MM.1S (cell line): ENCODE results near the gene FGD4.

Experiments used
- DNase-seq: peaks from one replicate; pipeline ENCODE4 v3.0.0-alpha.2; 2015
- H2AFZ ChIP-seq: fragments of 300-600 bp; sonication (generic); 2 replicates; pipeline ENCODE4 v1.6.0; 2016; ENCODE audit warnings: antibody characterized with exemption, low read length
- H3F3A ChIP-seq: fragments of 300-600 bp; sonication (generic); 2 replicates; pipeline ENCODE4 v1.6.1; 2016; ENCODE audit warnings: mild to moderate bottlenecking, antibody characterized with exemption, low read length, moderate library complexity, mixed read lengths; ENCODE audit not compliant: insufficient read depth
- H3K27ac ChIP-seq: fragments of 300-600 bp; sonication (generic); 2 replicates; pipeline ENCODE4 v1.5.1; 2016; ENCODE audit warnings: mild to moderate bottlenecking, low read length
- H3K27me3 ChIP-seq: fragments of 300-600 bp; sonication (generic); replicated peaks from 2 replicates; pipeline ENCODE4 v1.6.0; 2016; ENCODE audit warnings: low read length; ENCODE audit not compliant: insufficient read depth
- H3K36me3 ChIP-seq: fragments of 300-600 bp; sonication (generic); replicated peaks from 2 replicates; pipeline ENCODE4 v1.6.1; 2016; ENCODE audit warnings: mild to moderate bottlenecking, low read length, mixed read lengths; ENCODE audit not compliant: insufficient read depth
- H3K4me1 ChIP-seq: fragments of 300-600 bp; sonication (generic); 2 replicates; pipeline ENCODE4 v1.6.1; 2016; ENCODE audit warnings: low read length, mixed read lengths
- H3K4me2 ChIP-seq: fragments of 300-600 bp; sonication (generic); 2 replicates; pipeline ENCODE4 v1.6.0; 2016; ENCODE audit warnings: low read depth, low read length
- H3K4me3 ChIP-seq: fragments of 300-600 bp; sonication (generic); 2 replicates; pipeline ENCODE4 v1.5.1; 2016; ENCODE audit warnings: low read length, mixed read lengths
- H3K79me2 ChIP-seq: fragments of 300-600 bp; sonication (generic); 2 replicates; pipeline ENCODE4 v1.6.1; 2016; ENCODE audit warnings: mixed run types, low read length, mixed read lengths
- H3K9ac ChIP-seq: fragments of 300-600 bp; sonication (generic); 2 replicates; pipeline ENCODE4 v1.6.1; 2016; ENCODE audit warnings: low read length, mixed read lengths
- H3K9me2 ChIP-seq: fragments of 300-600 bp; sonication (generic); replicated peaks from 2 replicates; pipeline ENCODE4 v1.6.1; 2016; ENCODE audit warnings: mild to moderate bottlenecking, low read length, mixed read lengths; ENCODE audit not compliant: insufficient read depth
- H3K9me3 ChIP-seq: fragments of 300-600 bp; sonication (generic); replicated peaks from 2 replicates; pipeline ENCODE4 v1.6.1; 2016; ENCODE audit warnings: mild to moderate bottlenecking, low read length, mixed read lengths; ENCODE audit not compliant: insufficient read depth
- H4K20me1 ChIP-seq: fragments of 300-600 bp; sonication (generic); 2 replicates; pipeline ENCODE4 v1.6.1; 2016; ENCODE audit warnings: mild to moderate bottlenecking, low read length, moderate library complexity, mixed read lengths; ENCODE audit not compliant: insufficient read depth
- EZH2 ChIP-seq: fragments of 300-600 bp; sonication (generic); optimal IDR thresholded peaks from 2 replicates; pipeline ENCODE3; 2017; ENCODE audit warnings: low read depth, mild to moderate bottlenecking, antibody characterized with exemption, low read length, mixed read lengths
- EZH2phosphoT487 ChIP-seq: fragments of 300-600 bp; sonication (generic); IDR thresholded peaks from 2 replicates; pipeline ENCODE4 v1.6.1; 2018; ENCODE audit warnings: antibody characterized with exemption, low read length
- TF ChIP-seq, protein P1 (sequence below): fragments of 300-600 bp; sonication (generic); IDR thresholded peaks from 2 replicates; pipeline ENCODE4 v1.5.1; 2016; ENCODE audit warnings: antibody characterized with exemption, low read length, mixed read lengths

The FGD4 gene

DNA sequence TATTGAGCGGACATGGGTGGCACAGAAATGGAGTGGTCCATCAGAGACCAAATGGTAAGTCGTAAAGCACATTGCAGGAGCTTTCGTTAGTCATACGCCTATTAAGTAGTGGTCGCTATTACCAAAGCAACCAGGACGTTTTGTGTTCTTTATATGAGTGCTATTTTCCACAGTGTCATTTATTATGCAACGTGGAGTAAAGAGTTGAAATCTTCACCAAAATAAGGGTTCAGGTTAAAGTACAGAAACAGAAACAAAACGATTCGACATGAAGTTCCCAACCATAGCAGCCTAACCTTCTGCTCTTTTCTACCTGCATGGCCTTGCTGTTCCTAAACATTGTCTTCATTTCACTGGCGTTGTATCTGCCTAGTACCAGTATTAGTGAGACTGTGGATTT is 20.1 kb upstream of the FGD4 start:
- TF ChIP-seq, protein P1, sequence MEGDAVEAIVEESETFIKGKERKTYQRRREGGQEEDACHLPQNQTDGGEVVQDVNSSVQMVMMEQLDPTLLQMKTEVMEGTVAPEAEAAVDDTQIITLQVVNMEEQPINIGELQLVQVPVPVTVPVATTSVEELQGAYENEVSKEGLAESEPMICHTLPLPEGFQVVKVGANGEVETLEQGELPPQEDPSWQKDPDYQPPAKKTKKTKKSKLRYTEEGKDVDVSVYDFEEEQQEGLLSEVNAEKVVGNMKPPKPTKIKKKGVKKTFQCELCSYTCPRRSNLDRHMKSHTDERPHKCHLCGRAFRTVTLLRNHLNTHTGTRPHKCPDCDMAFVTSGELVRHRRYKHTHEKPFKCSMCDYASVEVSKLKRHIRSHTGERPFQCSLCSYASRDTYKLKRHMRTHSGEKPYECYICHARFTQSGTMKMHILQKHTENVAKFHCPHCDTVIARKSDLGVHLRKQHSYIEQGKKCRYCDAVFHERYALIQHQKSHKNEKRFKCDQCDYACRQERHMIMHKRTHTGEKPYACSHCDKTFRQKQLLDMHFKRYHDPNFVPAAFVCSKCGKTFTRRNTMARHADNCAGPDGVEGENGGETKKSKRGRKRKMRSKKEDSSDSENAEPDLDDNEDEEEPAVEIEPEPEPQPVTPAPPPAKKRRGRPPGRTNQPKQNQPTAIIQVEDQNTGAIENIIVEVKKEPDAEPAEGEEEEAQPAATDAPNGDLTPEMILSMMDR, result no peak
- no peak for TF ChIP-seq EZH2phosphoT487
- no peak for TF ChIP-seq EZH2
- Histone ChIP-seq H3K9me3 (no peaks in the 10 kb centered on the region), H3K9me2 (no peaks in the 10 kb centered on the region), H4K20me1 (no peaks in the 10 kb centered on the region), H3F3A (no peaks in the 10 kb centered on the region), H3K27me3 (no peaks in the 10 kb centered on the region), H3K36me3 (no peaks in the 10 kb centered on the region), H2AFZ (no peak overlapping the region), H3K9ac (no peak overlapping the region), H3K4me3 (no peak overlapping the region), H3K79me2 (no peaks in the 10 kb centered on the region), H3K4me1 (no peaks in the 10 kb centered on the region), H3K27ac (no peak overlapping the region), H3K4me2 (no peak overlapping the region)
- DNase-seq, result no peak

DNA sequence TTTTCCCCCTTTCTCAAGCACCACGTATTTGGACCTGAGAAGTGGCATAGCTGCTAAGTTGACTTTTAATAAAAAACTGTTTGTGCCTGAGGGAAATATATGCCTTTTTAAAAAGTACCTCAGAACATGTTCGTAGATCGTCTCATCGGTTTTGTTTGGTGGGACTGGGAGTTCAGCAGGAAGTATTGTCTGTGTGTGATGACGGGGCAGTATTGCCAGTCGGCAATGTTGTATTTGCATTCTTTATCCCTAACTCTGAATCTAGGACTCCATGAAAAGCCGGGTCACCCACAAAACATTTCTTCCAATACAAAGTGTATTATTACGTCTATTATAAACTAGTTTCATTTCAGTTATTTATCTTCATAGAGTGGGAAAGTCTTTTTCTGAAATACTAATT is 19.7 kb upstream of the FGD4 start:
- no peaks in the 10 kb centered on the region for H3K4me1 ChIP-seq
- H3K27ac ChIP-seq, result no peak overlapping the region
- H3F3A ChIP-seq, result no peaks in the 10 kb centered on the region
- TF ChIP-seq EZH2phosphoT487 (no peak), EZH2 (no peak)
- TF ChIP-seq, protein P1, result no peak
- H3K9me2 ChIP-seq, result no peaks in the 10 kb centered on the region
- no peaks in the 10 kb centered on the region for H3K9me3 ChIP-seq
- DNase-seq, result no peak
- no peak overlapping the region for H3K9ac ChIP-seq
- no peaks in the 10 kb centered on the region for H4K20me1 ChIP-seq
- H2AFZ ChIP-seq, result no peak overlapping the region
- H3K27me3 ChIP-seq, result no peaks in the 10 kb centered on the region
- H3K79me2 ChIP-seq, result no peaks in the 10 kb centered on the region
- no peak overlapping the region for H3K4me3 ChIP-seq
- H3K4me2 ChIP-seq, result no peak overlapping the region
- no peaks in the 10 kb centered on the region for H3K36me3 ChIP-seq

DNA sequence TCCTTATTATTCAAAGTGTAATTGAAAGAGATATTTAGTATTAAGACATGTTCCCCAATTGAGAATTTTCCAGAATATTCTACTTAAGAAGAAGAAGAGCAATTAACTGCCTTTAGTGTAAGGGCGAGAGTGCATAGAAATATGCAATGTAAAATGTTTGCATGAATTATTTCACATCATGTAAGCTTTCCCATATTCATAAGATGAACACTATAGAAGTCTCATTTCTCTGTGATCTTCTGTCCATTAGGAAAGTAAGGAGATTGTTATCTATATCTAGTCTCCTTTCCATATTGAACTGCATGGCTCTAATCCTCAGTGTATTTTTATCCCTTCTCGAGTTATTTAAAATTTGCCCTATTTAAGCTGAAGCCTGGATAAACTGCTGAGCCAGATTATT is 17.1 kb upstream of the FGD4 start:
- TF ChIP-seq EZH2phosphoT487, result no peak
- no peak for TF ChIP-seq EZH2
- TF ChIP-seq, protein P1, result no peak
- Histone ChIP-seq H3K27ac (no peak overlapping the region), H3K4me1 (no peaks in the 10 kb centered on the region)

More for the DNA sequence above, 17.1 kb upstream of the FGD4 start:
- Histone ChIP-seq H3F3A (no peaks in the 10 kb centered on the region), H3K27me3 (no peaks in the 10 kb centered on the region), H3K9ac (no peak overlapping the region), H3K9me3 (no peaks in the 10 kb centered on the region), H3K36me3 (no peaks in the 10 kb centered on the region), H4K20me1 (no peaks in the 10 kb centered on the region), H2AFZ (no peak overlapping the region), H3K9me2 (no peaks in the 10 kb centered on the region), H3K4me3 (no peak overlapping the region), H3K4me2 (no peak overlapping the region), H3K79me2 (no peaks in the 10 kb centered on the region)
- DNase-seq, result no peak
